Cardiac ventricle fibroblast (primary cell): ENCODE results near the gene CPT2. TPM values are rescaled to one million over a fixed set of nuclear protein-coding genes. Genes with fewer than 3 reads are reported as not detected.

Source experiments
- total RNA-seq: library from RNA; depleted of rRNA; stranded (reverse); fragments of >200 nt; gene quantifications from 2 replicates; pipeline ENCODE4 v1.2.3, GENCODE V29; 2015

Gene CPT2
- total RNA-seq, result 10.5 and 12.8 TPM in 2 replicates

GRCh38 chr1:53196485-53197290 is at the start of gene CPT2:
Gene CPT2 (plus strand): TSS chr1:53196824. CDS start chr1:53196944, 120 bp downstream.

GRCh38 chr1:53220171-53220961 is 23.7 kb downstream of the CPT2 start, which contains the start of gene CZIB:
Gene CZIB (minus strand): TSS chr1:53220634. CDS start chr1:53220575, 59 bp downstream.

GRCh38 chr1:53238197-53239155 is 41.9 kb downstream of the CPT2 start, which contains the start of gene MAGOH:
Gene MAGOH (minus strand): TSS chr1:53238518. CDS start chr1:53238448, 70 bp downstream.

Other genes starting within 250 kb of the CPT2 start
- 59.5 and 60.4 TPM in 2 replicates for gene PODN, start 134.6 kb upstream of the CPT2 start, total RNA-seq
- gene SLC1A7, start 54.2 kb upstream of the CPT2 start, total RNA-seq, result 0.12 and 0.34 TPM in 2 replicates
- 53.9 and 60.5 TPM in 2 replicates for gene CZIB, start 23.8 kb downstream of the CPT2 start, total RNA-seq
- 18.2 and 26.4 TPM in 2 replicates for gene MAGOH, start 41.7 kb downstream of the CPT2 start, total RNA-seq
- 6.2 and 12.5 TPM in 2 replicates for gene LRP8, start 131.2 kb downstream of the CPT2 start, total RNA-seq